GM12891 (cell line): ENCODE data around the gene PODN.

ENCODE experiments used
- DNase-seq: peaks from one replicate; pipeline ENCODE4 v3.0.0; 2011; ENCODE audit warnings: low spot score; ENCODE audit not compliant: insufficient read length
- FAIRE-seq: peaks from 2 replicates; lab custom pipeline; 2011; peaks lifted over from hg19 to GRCh38; lab: Jason Lieb, UNC
- PAX5 ChIP-seq: IDR thresholded peaks from 2 replicates; pipeline ENCODE4 v1.6.1; 2011; ENCODE audit warnings: low read length, moderate library complexity, mild to moderate bottlenecking; ENCODE audit not compliant: insufficient read depth, severe bottlenecking
- POLR2A ChIP-seq: IDR thresholded peaks from 2 replicates; pipeline ENCODE4 v1.6.1; 2011; ENCODE audit warnings: low read depth, low read length, control low read depth
- POLR2AphosphoS5 ChIP-seq: IDR thresholded peaks from 2 replicates; pipeline ENCODE4 v1.6.1; 2011; ENCODE audit warnings: low read depth, low read length, control low read depth
- POU2F2 ChIP-seq: IDR thresholded peaks from 2 replicates; pipeline ENCODE4 v1.6.1; 2011; ENCODE audit warnings: low read depth, mild to moderate bottlenecking, control low read depth, low read length, moderate library complexity
- SPI1 ChIP-seq: IDR thresholded peaks from 2 replicates; pipeline ENCODE4 v1.6.1; 2011; ENCODE audit warnings: low read depth, low read length, control low read depth
- TAF1 ChIP-seq: IDR thresholded peaks from 2 replicates; pipeline ENCODE4 v1.6.1; 2011; ENCODE audit warnings: low read depth, low read length, control low read depth

PODN gene

GRCh38 chr1:53080041-53080440 is 18.0 kb downstream of the PODN start:
- FAIRE-seq (no peak), DNase-seq (no peak)
- TF ChIP-seq POLR2AphosphoS5 (no peak), TAF1 (no peak), PAX5 (no peak), SPI1 (no peak), POLR2A (no peak), POU2F2 (no peak)

GRCh38 chr1:53080769-53081168 is 18.8 kb downstream of the PODN start:
- DNase-seq (no peak), FAIRE-seq (no peak)
- TF ChIP-seq POLR2A (no peak), SPI1 (no peak)

GRCh38 chr1:53081384-53082066 is 19.5 kb downstream of the PODN start:
- no peak for DNase-seq
- no peak for TF ChIP-seq POLR2A
- no peak for TF ChIP-seq SPI1
- no peak for TF ChIP-seq TAF1
- no peak for TF ChIP-seq POLR2AphosphoS5
- no peak for TF ChIP-seq POU2F2
- TF ChIP-seq PAX5 = no peak
- FAIRE-seq = no peak

- DNase-seq = no peak
- no peak for FAIRE-seq
- no peak for TF ChIP-seq TAF1
- TF ChIP-seq POU2F2 = no peak
- no peak for TF ChIP-seq POLR2AphosphoS5
- TF ChIP-seq POLR2A = no peak
- no peak for TF ChIP-seq SPI1
- no peak for TF ChIP-seq PAX5
These were observed 20.9 kb downstream of the PODN start for GRCh38 chr1:53082826-53083455.

- no peak for FAIRE-seq
- no peak for DNase-seq
- TF ChIP-seq SPI1 (no peak), POLR2AphosphoS5 (no peak), POU2F2 (no peak), POLR2A (no peak), PAX5 (no peak), TAF1 (no peak)
These were observed 21.9 kb downstream of the PODN start for GRCh38 chr1:53083636-53084588.

- DNase-seq (no peak), FAIRE-seq (no peak)
- TF ChIP-seq POLR2A = no peak
- no peak for TF ChIP-seq POLR2AphosphoS5
- TF ChIP-seq TAF1 = no peak
- no peak for TF ChIP-seq PAX5
These were observed 22.6 kb downstream of the PODN start for GRCh38 chr1:53084589-53084971.

- DNase-seq (no peak), FAIRE-seq (no peak)
- TF ChIP-seq POU2F2 = no peak
- TF ChIP-seq PAX5 = no peak
- no peak for TF ChIP-seq POLR2A
- TF ChIP-seq POLR2AphosphoS5 = no peak
- no peak for TF ChIP-seq SPI1
- TF ChIP-seq TAF1 = no peak
These were observed 23.4 kb downstream of the PODN start for GRCh38 chr1:53085405-53085804.

- TF ChIP-seq POU2F2 = no peak
- FAIRE-seq (no peak), DNase-seq (no peak)
These were observed 24.6 kb downstream of the PODN start for GRCh38 chr1:53086491-53087070.

- no peak for TF ChIP-seq POU2F2
- TF ChIP-seq POLR2A = no peak
- no peak for TF ChIP-seq PAX5
- no peak for TF ChIP-seq POLR2AphosphoS5
- no peak for FAIRE-seq
- no peak for DNase-seq
These were observed 25.6 kb downstream of the PODN start for GRCh38 chr1:53087332-53088285.
